GM23338 (cell line): ENCODE results near the gene TRIM31. TPM values are rescaled to one million over a fixed set of nuclear protein-coding genes. Genes with fewer than 3 reads are reported as not detected.

Experiments
- ATAC-seq: fragments of 200-7000 bp; cut with Tn5 transposase; 3 replicates; pipeline ENCODE4 v1.9.1; 2020
- DNase-seq: peaks from one replicate; pipeline ENCODE4 v3.0.0-alpha.2; 2015; ENCODE audit warnings: low spot score
- H2AFZ ChIP-seq: fragments of 200-600 bp; sonication (generic); 2 replicates; pipeline ENCODE4 v1.8.0; 2016; ENCODE audit warnings: antibody characterized with exemption, mild to moderate bottlenecking, moderate library complexity
- H3F3A ChIP-seq: fragments of 200-600 bp; sonication (generic); replicated peaks from 2 replicates; pipeline ENCODE4 v1.8.0; 2017; ENCODE audit warnings: antibody characterized with exemption, mixed run types, low read depth
- H3K27ac ChIP-seq: fragments of 200-600 bp; sonication (generic); 2 replicates; pipeline ENCODE4 v1.6.1; 2016; ENCODE audit warnings: low read depth
- H3K27me3 ChIP-seq: fragments of 200-600 bp; sonication (generic); 2 replicates; pipeline ENCODE4 v1.8.0; 2016; ENCODE audit warnings: mild to moderate bottlenecking, mixed run types, moderate library complexity; ENCODE audit not compliant: insufficient read depth
- H3K36me3 ChIP-seq: fragments of 200-600 bp; sonication (generic); 2 replicates; pipeline ENCODE4 v1.8.0; 2016; ENCODE audit warnings: mild to moderate bottlenecking; ENCODE audit not compliant: insufficient read depth
- H3K4me1 ChIP-seq: fragments of 200-600 bp; sonication (generic); 2 replicates; pipeline ENCODE4 v1.8.0; 2016; ENCODE audit warnings: mild to moderate bottlenecking, moderate library complexity; ENCODE audit not compliant: insufficient read depth
- H3K4me2 ChIP-seq: fragments of 200-600 bp; sonication (generic); 2 replicates; pipeline ENCODE4 v1.7.1; 2017; ENCODE audit warnings: mixed run types
- H3K4me3 ChIP-seq: fragments of 200-600 bp; sonication (generic); 2 replicates; pipeline ENCODE4 v1.6.1; 2016; ENCODE audit warnings: mixed run types
- H3K79me2 ChIP-seq: fragments of 200-600 bp; sonication (generic); replicated peaks from 2 replicates; pipeline ENCODE4 v1.8.0; 2017; ENCODE audit warnings: mild to moderate bottlenecking; ENCODE audit not compliant: insufficient read depth
- H3K9me2 ChIP-seq: fragments of 200-600 bp; sonication (generic); 2 replicates; pipeline ENCODE4 v1.8.0; 2017; ENCODE audit not compliant: insufficient read depth
- H4K20me1 ChIP-seq: fragments of 200-600 bp; sonication (generic); replicated peaks from 2 replicates; pipeline ENCODE4 v1.8.0; 2017; ENCODE audit warnings: mild to moderate bottlenecking; ENCODE audit not compliant: insufficient read depth
- H3K27ac Mint-ChIP-seq: 2 replicates; pipeline ENCODE4 v1.8.0; 2020; ENCODE audit warnings: inconsistent platforms, mild to moderate bottlenecking, moderate library complexity, mixed read lengths
- H3K27me3 Mint-ChIP-seq: 3 replicates; pipeline ENCODE4 v1.8.0; 2022; ENCODE audit warnings: low read depth, mild to moderate bottlenecking, moderate library complexity, mixed read lengths, inconsistent platforms; ENCODE audit not compliant: insufficient read depth, poor library complexity
- H3K36me3 Mint-ChIP-seq: 3 replicates; pipeline ENCODE4 v1.8.0; 2021; ENCODE audit warnings: low read depth, mild to moderate bottlenecking, inconsistent platforms, moderate library complexity, mixed read lengths
- H3K4me1 Mint-ChIP-seq: 3 replicates; pipeline ENCODE4 v1.8.0; 2020; ENCODE audit warnings: mild to moderate bottlenecking, inconsistent platforms, mixed read lengths
- H3K4me3 Mint-ChIP-seq: 3 replicates; pipeline ENCODE4 v1.8.0; 2021; ENCODE audit warnings: moderate library complexity, mild to moderate bottlenecking, inconsistent platforms, mixed read lengths
- H3K9me3 Mint-ChIP-seq: 3 replicates; pipeline ENCODE4 v1.8.0; 2020; ENCODE audit warnings: moderate library complexity, mild to moderate bottlenecking, inconsistent platforms, mixed read lengths
- CREB1 ChIP-seq: fragments of 250-450 bp; sonication (Bioruptor Pico); IDR thresholded peaks from 2 replicates; pipeline ENCODE4 v1.5.0; 2020; ENCODE audit warnings: low read depth, mild to moderate bottlenecking, moderate library complexity
- CTCF ChIP-seq, 2 experiments: fragments of 200-600 bp in 1 of 2; sonication (generic) in 1 of 2; conservative IDR thresholded peaks; 2 replicates each; pipeline versions ENCODE4 v1.5.1 to v1.6.1; 2016 to 2017; ENCODE audit warnings: antibody characterized with exemption in 2 of 2, low read depth in 2 of 2, mild to moderate bottlenecking in 2 of 2, moderate library complexity in 1 of 2
- ETS1 ChIP-seq: IDR thresholded peaks from 2 replicates; pipeline ENCODE4 v1.6.1; 2016; ENCODE audit warnings: antibody characterized with exemption
- EZH2 ChIP-seq: fragments of 200-600 bp; sonication (generic); IDR thresholded peaks from one replicate; pipeline ENCODE4 v1.8.0; 2017; ENCODE audit warnings: antibody characterized with exemption, mild to moderate bottlenecking, low read depth; ENCODE audit not compliant: unreplicated experiment
- JUNB ChIP-seq: IDR thresholded peaks from one replicate; pipeline ENCODE4 v1.6.1; 2016; ENCODE audit warnings: antibody characterized with exemption; ENCODE audit not compliant: unreplicated experiment
- POLR2AphosphoS5 ChIP-seq: IDR thresholded peaks from 2 replicates; pipeline ENCODE4 v1.6.1; 2016; ENCODE audit warnings: antibody characterized with exemption, low read depth
- STAT1 ChIP-seq: IDR thresholded peaks from one replicate; pipeline ENCODE4 v1.6.1; 2016; ENCODE audit warnings: antibody characterized with exemption; ENCODE audit not compliant: unreplicated experiment
- ZNF331 ChIP-seq: fragments of 250-450 bp; sonication (Bioruptor Pico); IDR thresholded peaks from 2 replicates; pipeline ENCODE4 v1.5.0; 2020; ENCODE audit warnings: low read depth, mild to moderate bottlenecking, moderate library complexity
- polyA plus RNA-seq: library from polyadenylated mRNA; unstranded; fragments of >200 nt; fragmentation: Nextera tagmentation; extraction: Ambion mirVana; gene quantifications from 2 replicates; pipeline ENCODE4 v1.2.1, GENCODE V29; 2016
- total RNA-seq: library from RNA; depleted of rRNA; stranded (reverse); fragments of >200 nt; shearing (Covaris generic); gene quantifications from 2 replicates; pipeline ENCODE4 v1.2.3, GENCODE V29; 2014

The TRIM31 gene
- total and polyA plus RNA-seq, 2 experiments from 2014 or later = 0.26 TPM; not detected in 1

- Mint-ChIP-seq H3K36me3 (no peaks in the 10 kb centered on the region), H3K4me3 (no peak overlapping the region), H3K9me3 (no peaks in the 10 kb centered on the region), H3K4me1 (no peaks in the 10 kb centered on the region), H3K27ac (no peak overlapping the region), H3K27me3 (peaks cover 8% of the 10 kb centered on the region)
- no peak overlapping the region for H3K27ac ChIP-seq
- no peak overlapping the region for H3K4me3 ChIP-seq
- no peaks in the 10 kb centered on the region for H3K4me1 ChIP-seq
- H3F3A ChIP-seq = no peaks in the 10 kb centered on the region
- 0 out of 2 replicates have a peak, but pooled peaks cover 11% of the 10 kb centered on the region for H3K27me3 ChIP-seq
- H3K9me2 ChIP-seq = no peaks in the 10 kb centered on the region
- DNase-seq = no peak
- H4K20me1 ChIP-seq = no peaks in the 10 kb centered on the region
- no peak overlapping the region for H3K4me2 ChIP-seq
- H3K36me3 ChIP-seq = no peaks in the 10 kb centered on the region
- no peak for ATAC-seq
- H2AFZ ChIP-seq = no peak overlapping the region
- no peaks in the 10 kb centered on the region for H3K79me2 ChIP-seq
- TF ChIP-seq ETS1 (no peak), STAT1 (no peak), ZNF331 (no peak), EZH2 (no peak), POLR2AphosphoS5 (no peak)
Observed at GRCh38 chr6:30157581-30157980, 44.7 kb upstream of the TRIM31 start.

- no peaks in the 10 kb centered on the region for H3K9me2 ChIP-seq
- no peaks in the 10 kb centered on the region for H3F3A ChIP-seq
- H3K4me1 ChIP-seq = no peaks in the 10 kb centered on the region
- DNase-seq (no peak), ATAC-seq (no peak)
- H3K27me3 Mint-ChIP-seq = peaks cover 8% of the 10 kb centered on the region
- H2AFZ ChIP-seq = no peak overlapping the region
- H3K27ac Mint-ChIP-seq = no peak overlapping the region
- no peak overlapping the region for H3K4me3 ChIP-seq
- H3K4me3 Mint-ChIP-seq = no peak overlapping the region
- H3K79me2 ChIP-seq = no peaks in the 10 kb centered on the region
- H3K27ac ChIP-seq = no peak overlapping the region
- H3K36me3 ChIP-seq = no peaks in the 10 kb centered on the region
- no peak for TF ChIP-seq CTCF (conservative IDR thresholded peaks at IDR 0.05; ENCODE audit: low read depth in 2 of 2)
- no peak for TF ChIP-seq ETS1
- no peak for TF ChIP-seq ZNF331
- TF ChIP-seq CREB1 (CRISPR knock-in tag) = no peak
- TF ChIP-seq JUNB = no peak
- H3K4me1 Mint-ChIP-seq = no peaks in the 10 kb centered on the region
- H4K20me1 ChIP-seq = no peaks in the 10 kb centered on the region
- H3K4me2 ChIP-seq = no peak overlapping the region
- H3K9me3 Mint-ChIP-seq = no peaks in the 10 kb centered on the region
- H3K36me3 Mint-ChIP-seq = no peaks in the 10 kb centered on the region
- H3K27me3 ChIP-seq = 0 out of 2 replicates have a peak, but pooled peaks cover 11% of the 10 kb centered on the region
Observed at GRCh38 chr6:30156774-30157173, 43.9 kb upstream of the TRIM31 start.
